Measurements from ENCODE around the gene SH3BP1. TPM values are rescaled to one million over a fixed set of nuclear protein-coding genes. Genes with fewer than 3 reads are reported as not detected.

The SH3BP1 gene
- total and polyA plus RNA-seq, 9 of the 15 experiments (the other 6 are each of a cell fraction or from before 2014, with no cell fraction given): 0.10 to 36.2 (median 10.4) TPM

GRCh38 chr22:37681001-37681424 is 41.5 kb downstream of the SH3BP1 start (continued):
- no peak for TF ChIP-seq ZNF407 (IDR thresholded peaks at IDR 0.05; ENCODE audit: low read depth)
- TF ChIP-seq AFF1 (IDR thresholded peaks at IDR 0.05; ENCODE audit: low read depth in 1 of 2, partially characterized antibody in 2 of 2): no peak
- no peak for TF ChIP-seq ZNF165 (CRISPR knock-in tag; IDR thresholded peaks at IDR 0.05; ENCODE audit: borderline replicate concordance)
- no peak for TF ChIP-seq ZNF311 (CRISPR knock-in tag; IDR thresholded peaks at IDR 0.05)
- no peak for TF ChIP-seq EHMT2 (IDR thresholded peaks at IDR 0.05)
- TF ChIP-seq SREBF2 (CRISPR knock-in tag; IDR thresholded peaks at IDR 0.05): no peak
